SH-SY5Y (cell line): Measurements from ENCODE around the gene RHOG.

Experiments used
- GATA2 ChIP-seq: IDR thresholded peaks from 2 replicates; pipeline ENCODE4 v1.6.1; 2011; ENCODE audit warnings: mild to moderate bottlenecking, low read depth, low read length
- GATA3 ChIP-seq: IDR thresholded peaks from 2 replicates; pipeline ENCODE4 v1.6.1; 2011; ENCODE audit warnings: low read depth, mild to moderate bottlenecking, low read length, moderate library complexity

DNA sequence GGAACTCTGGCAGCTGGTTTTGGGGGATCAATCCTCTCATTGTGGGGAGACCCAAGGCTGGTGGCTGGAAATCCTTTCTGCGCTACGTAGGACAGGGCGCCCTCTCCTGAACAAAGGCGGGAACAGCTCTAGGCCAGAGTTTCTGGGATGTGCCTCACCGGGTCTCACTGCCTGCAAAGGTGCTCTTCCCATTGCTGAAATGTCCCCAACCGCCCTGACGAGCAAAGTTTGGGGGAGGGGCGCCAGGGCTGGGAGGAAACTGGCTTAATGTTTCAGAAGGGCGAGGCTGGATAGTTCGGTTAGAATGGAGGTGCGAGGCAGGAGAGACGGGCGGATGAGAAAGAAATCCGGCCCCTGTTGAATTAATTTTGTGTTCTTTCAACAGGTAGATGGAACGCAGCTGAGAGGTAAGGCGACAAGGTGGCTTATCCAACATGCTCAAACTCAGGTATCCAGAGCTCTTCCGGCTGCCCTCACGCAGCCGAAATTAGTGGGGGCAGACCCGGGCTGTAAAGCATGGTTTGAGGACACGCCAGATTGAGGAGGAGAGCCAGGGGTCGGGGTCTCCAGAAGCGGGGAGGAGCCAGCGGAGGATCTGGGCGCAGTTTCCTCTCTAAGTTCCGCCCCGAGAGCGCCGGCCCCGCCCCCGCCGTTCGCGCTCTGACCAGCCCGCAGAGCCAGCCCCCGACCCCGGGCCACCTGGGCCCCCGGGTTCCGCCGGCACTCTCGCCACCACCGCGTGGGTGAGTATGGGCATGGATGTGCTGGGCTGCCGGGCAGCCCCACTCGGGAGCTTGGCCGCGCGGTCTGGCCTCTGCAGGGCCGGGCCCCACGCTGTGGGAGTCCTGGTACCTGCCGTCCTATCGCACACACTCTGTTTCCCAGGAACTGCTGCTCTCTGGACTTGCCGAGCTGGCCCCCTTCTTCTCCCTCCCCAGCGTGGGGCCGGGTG is 32.6 kb downstream of the RHOG start, which contains the start of gene PGAP2:
- TF ChIP-seq GATA2 (no peak), GATA3 (no peak)
